Smooth muscle cell (in vitro differentiated cells): Measurements from ENCODE around the gene LINC00305. TPM values are rescaled to one million over a fixed set of nuclear protein-coding genes. Genes with fewer than 3 reads are reported as not detected.

ENCODE experiments used
- DNase-seq: peaks from one replicate; lab custom pipeline; 2025; ENCODE audit not compliant: unreplicated experiment; lab: John Stamatoyannopoulos, UW
- H2AFZ ChIP-seq: fragments of 200-600 bp; sonication (generic); 2 replicates; pipeline ENCODE4 v1.6.0; 2016; ENCODE audit warnings: antibody characterized with exemption, low read depth, mild to moderate bottlenecking
- H3F3A ChIP-seq: fragments of 200-600 bp; sonication (generic); 2 replicates; pipeline ENCODE4 v1.6.0; 2017; ENCODE audit warnings: antibody characterized with exemption, low read depth
- H3K27ac ChIP-seq: fragments of 200-600 bp; sonication (generic); 2 replicates; pipeline ENCODE4 v1.5.1; 2016; ENCODE audit warnings: low read depth, mild to moderate bottlenecking
- H3K27me3 ChIP-seq: fragments of 200-600 bp; sonication (generic); 2 replicates; pipeline ENCODE4 v1.6.1; 2016; ENCODE audit warnings: low read depth, mild to moderate bottlenecking
- H3K36me3 ChIP-seq: fragments of 200-600 bp; sonication (generic); 2 replicates; pipeline ENCODE4 v1.5.1; 2016; ENCODE audit warnings: low read depth
- H3K4me1 ChIP-seq: fragments of 200-600 bp; sonication (generic); 2 replicates; pipeline ENCODE4 v1.5.1; 2016; ENCODE audit warnings: low read depth
- H3K4me2 ChIP-seq: fragments of 200-600 bp; sonication (generic); 2 replicates; pipeline ENCODE4 v1.6.0; 2016; ENCODE audit warnings: mild to moderate bottlenecking
- H3K4me3 ChIP-seq: fragments of 200-600 bp; sonication (generic); 2 replicates; pipeline ENCODE4 v1.5.1; 2016; ENCODE audit warnings: mild to moderate bottlenecking
- H3K79me2 ChIP-seq: fragments of 200-600 bp; sonication (generic); 2 replicates; pipeline ENCODE4 v1.6.0; 2016; ENCODE audit warnings: low read depth, mild to moderate bottlenecking
- H3K9ac ChIP-seq: fragments of 200-600 bp; sonication (generic); 2 replicates; pipeline ENCODE4 v1.6.0; 2016; ENCODE audit warnings: low read depth
- H3K9me3 ChIP-seq: fragments of 200-600 bp; sonication (generic); replicated peaks from 2 replicates; pipeline ENCODE4 v1.5.1; 2016; ENCODE audit warnings: low read depth
- H4K20me1 ChIP-seq: fragments of 200-600 bp; sonication (generic); 2 replicates; pipeline ENCODE4 v1.6.0; 2016; ENCODE audit warnings: low read depth
- WGBS: methylation state at CpG from one replicate; pipeline ENCODE4 v1.1.7; 2016; ENCODE audit warnings: low lambda C conversion rate; 5-methylcytosine and 5-hydroxymethylcytosine counted together
- polyA plus RNA-seq: library from polyadenylated mRNA; unstranded; fragments of >200 nt; fragmentation: Nextera tagmentation; extraction: Ambion mirVana; gene quantifications from 2 replicates; pipeline ENCODE4 v1.2.1, GENCODE V29; 2016
- total RNA-seq: library from RNA; depleted of rRNA; stranded (reverse); fragments of >200 nt; gene quantifications from 2 replicates; pipeline ENCODE4 v1.2.3, GENCODE V29; 2014
- TF ChIP-seq, protein P1 (sequence below): fragments of 200-600 bp; sonication (generic); IDR thresholded peaks from 2 replicates; pipeline ENCODE4 v1.5.1; 2017; ENCODE audit warnings: borderline replicate concordance, mild to moderate bottlenecking, antibody characterized with exemption; ENCODE audit not compliant: insufficient read depth, poor library complexity, severe bottlenecking

The LINC00305 gene
- total and polyA plus RNA-seq, 2 experiments from 2014 or later: 0.97 TPM; not detected in 1

DNA sequence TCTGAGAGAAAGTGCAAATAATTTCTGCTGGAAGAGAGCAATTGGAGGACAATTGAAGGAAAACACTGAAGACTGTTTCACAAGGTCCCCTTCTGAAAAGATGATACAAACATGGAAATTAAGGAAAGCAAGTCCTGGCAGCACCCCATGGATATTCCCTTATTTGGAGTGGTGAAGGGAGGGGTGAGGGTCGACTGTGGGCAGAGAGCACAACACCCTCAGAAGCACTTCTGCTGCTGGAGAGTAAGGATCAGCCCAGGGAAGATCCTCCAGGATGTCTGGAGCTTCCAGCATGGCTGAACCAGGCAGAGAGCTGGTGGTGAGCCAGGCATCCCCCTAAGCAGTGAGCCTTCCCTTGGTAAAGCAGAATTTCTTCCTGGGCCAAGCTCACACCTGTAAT, 54.7 kb downstream of the LINC00305 start:
- H3K9me3 ChIP-seq: no peaks in the 10 kb centered on the region
- TF ChIP-seq, protein P1, sequence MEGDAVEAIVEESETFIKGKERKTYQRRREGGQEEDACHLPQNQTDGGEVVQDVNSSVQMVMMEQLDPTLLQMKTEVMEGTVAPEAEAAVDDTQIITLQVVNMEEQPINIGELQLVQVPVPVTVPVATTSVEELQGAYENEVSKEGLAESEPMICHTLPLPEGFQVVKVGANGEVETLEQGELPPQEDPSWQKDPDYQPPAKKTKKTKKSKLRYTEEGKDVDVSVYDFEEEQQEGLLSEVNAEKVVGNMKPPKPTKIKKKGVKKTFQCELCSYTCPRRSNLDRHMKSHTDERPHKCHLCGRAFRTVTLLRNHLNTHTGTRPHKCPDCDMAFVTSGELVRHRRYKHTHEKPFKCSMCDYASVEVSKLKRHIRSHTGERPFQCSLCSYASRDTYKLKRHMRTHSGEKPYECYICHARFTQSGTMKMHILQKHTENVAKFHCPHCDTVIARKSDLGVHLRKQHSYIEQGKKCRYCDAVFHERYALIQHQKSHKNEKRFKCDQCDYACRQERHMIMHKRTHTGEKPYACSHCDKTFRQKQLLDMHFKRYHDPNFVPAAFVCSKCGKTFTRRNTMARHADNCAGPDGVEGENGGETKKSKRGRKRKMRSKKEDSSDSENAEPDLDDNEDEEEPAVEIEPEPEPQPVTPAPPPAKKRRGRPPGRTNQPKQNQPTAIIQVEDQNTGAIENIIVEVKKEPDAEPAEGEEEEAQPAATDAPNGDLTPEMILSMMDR: no peak
- no peak for DNase-seq
- no peak overlapping the region for H2AFZ ChIP-seq
- 29% methylated on average over 1 of the region's 1 CpG for WGBS
- no peaks in the 10 kb centered on the region for H3K27me3 ChIP-seq
- no peak overlapping the region for H3K9ac ChIP-seq
- H3K27ac ChIP-seq: no peak overlapping the region
- no peaks in the 10 kb centered on the region for H3K4me1 ChIP-seq
- no peaks in the 10 kb centered on the region for H3K36me3 ChIP-seq
- H3K4me2 ChIP-seq: no peak overlapping the region
- H3F3A ChIP-seq: no peaks in the 10 kb centered on the region
- no peaks in the 10 kb centered on the region for H4K20me1 ChIP-seq
- no peaks in the 10 kb centered on the region for H3K79me2 ChIP-seq
- H3K4me3 ChIP-seq: no peak overlapping the region

DNA sequence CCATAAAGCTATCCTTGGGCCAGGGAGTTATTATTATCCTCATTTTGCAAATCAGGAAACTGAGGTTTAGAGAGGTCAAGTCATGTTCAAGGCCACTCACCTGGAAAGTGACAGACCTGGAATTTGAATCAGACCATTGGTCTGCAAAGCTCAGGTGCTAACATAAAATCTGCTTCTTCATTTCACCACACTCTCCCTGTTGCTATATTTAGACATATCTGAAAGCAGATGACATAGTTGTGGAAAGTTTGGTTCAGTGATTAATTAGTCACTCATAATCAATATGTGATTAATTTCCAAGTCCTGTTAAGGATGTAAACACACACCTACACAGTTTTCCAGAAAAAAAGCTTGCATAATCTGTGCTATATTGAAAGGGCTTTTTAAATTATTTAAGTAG, 57.4 kb downstream of the LINC00305 start:
- TF ChIP-seq, protein P1: no peak
- no peaks in the 10 kb centered on the region for H3K9me3 ChIP-seq

DNA sequence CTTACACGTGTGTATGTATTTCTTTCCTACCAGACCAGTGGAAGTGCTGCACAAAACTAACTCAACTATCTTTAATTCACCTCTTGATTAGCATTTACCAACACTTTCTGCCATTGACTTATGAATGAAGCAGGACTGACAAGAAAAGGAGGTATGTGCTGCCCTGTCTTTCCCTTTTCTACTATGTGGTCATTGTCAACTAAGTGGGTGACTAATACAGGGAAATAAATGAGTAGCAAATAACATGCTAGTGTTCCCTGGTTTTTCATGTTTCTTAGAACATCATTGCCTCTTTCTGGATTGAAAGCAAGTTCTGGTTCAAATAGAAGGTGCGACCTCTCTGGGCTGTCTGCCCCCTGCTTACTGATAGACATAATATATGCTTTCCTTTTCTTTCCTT, 58.0 kb downstream of the LINC00305 start:
- no peaks in the 10 kb centered on the region for H3K9me3 ChIP-seq
- H3K4me3 ChIP-seq: no peak overlapping the region
- H3F3A ChIP-seq: no peaks in the 10 kb centered on the region
- TF ChIP-seq, protein P1: no peak
- 90% methylated on average over 2 of the region's 2 CpGs for WGBS
- no peaks in the 10 kb centered on the region for H3K36me3 ChIP-seq
- DNase-seq: no peak
- H3K4me1 ChIP-seq: no peaks in the 10 kb centered on the region
- H3K79me2 ChIP-seq: no peaks in the 10 kb centered on the region
- no peak overlapping the region for H3K27ac ChIP-seq
- no peaks in the 10 kb centered on the region for H4K20me1 ChIP-seq
- no peaks in the 10 kb centered on the region for H3K27me3 ChIP-seq
- no peak overlapping the region for H2AFZ ChIP-seq
- no peak overlapping the region for H3K4me2 ChIP-seq
- H3K9ac ChIP-seq: no peak overlapping the region

More for the DNA sequence above, 57.4 kb downstream of the LINC00305 start:
- DNase-seq: no peak
- no peaks in the 10 kb centered on the region for H3K27me3 ChIP-seq
- no peaks in the 10 kb centered on the region for H3K4me1 ChIP-seq
- no peaks in the 10 kb centered on the region for H3K36me3 ChIP-seq
- H2AFZ ChIP-seq: no peak overlapping the region
- no peak overlapping the region for H3K4me3 ChIP-seq
- no peak overlapping the region for H3K4me2 ChIP-seq
- H3K9ac ChIP-seq: no peak overlapping the region
- H3K79me2 ChIP-seq: no peaks in the 10 kb centered on the region
- H3K27ac ChIP-seq: no peak overlapping the region
- no peaks in the 10 kb centered on the region for H3F3A ChIP-seq
- no peaks in the 10 kb centered on the region for H4K20me1 ChIP-seq

DNA sequence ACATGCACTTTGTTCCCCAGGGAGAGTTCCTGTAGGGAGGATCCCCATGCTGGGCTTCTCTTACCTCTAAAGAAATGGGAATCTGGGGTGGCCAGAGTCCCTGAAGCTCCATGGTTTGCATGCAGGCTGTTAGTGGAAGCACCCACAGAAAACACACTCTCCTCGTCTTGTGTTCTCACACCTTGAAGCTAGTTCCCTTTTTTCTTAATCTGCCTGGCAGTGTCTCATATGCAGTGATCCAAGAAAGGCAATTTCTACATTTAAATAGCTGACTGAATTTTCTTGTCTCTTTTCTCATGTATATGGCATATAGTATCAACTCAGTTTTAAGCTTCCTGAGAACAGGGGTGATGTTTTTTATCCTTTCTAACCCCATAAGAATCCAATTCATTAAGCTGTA, 65.0 kb downstream of the LINC00305 start:
- no peaks in the 10 kb centered on the region for H3K4me1 ChIP-seq
- no peaks in the 10 kb centered on the region for H3K79me2 ChIP-seq
- H3K4me3 ChIP-seq: no peak overlapping the region
- no peaks in the 10 kb centered on the region for H4K20me1 ChIP-seq
- H3K36me3 ChIP-seq: no peaks in the 10 kb centered on the region
- no peak overlapping the region for H2AFZ ChIP-seq
- no peak for DNase-seq
- H3K9ac ChIP-seq: no peak overlapping the region
- H3K27me3 ChIP-seq: no peaks in the 10 kb centered on the region
- 89% methylated on average over 1 of the region's 1 CpG for WGBS
- no peaks in the 10 kb centered on the region for H3K9me3 ChIP-seq
- H3K4me2 ChIP-seq: no peak overlapping the region
- H3K27ac ChIP-seq: no peak overlapping the region
- TF ChIP-seq, protein P1: no peak
- H3F3A ChIP-seq: no peaks in the 10 kb centered on the region
